HepG2 (cell line): Measurements from ENCODE around the gene CIROP. TPM values are rescaled to one million over a fixed set of nuclear protein-coding genes. Genes with fewer than 3 reads are reported as not detected.
A peak's percentile ranks its signal among the peaks of the same experiment; 100 is the strongest.

Source experiments
- ARHGAP35 ChIP-seq: sonication (generic); formaldehyde crosslinking; IDR thresholded peaks from 2 replicates; pipeline ENCODE4 v1.9.0; 2022; ENCODE audit warnings: mild to moderate bottlenecking, inconsistent platforms, moderate library complexity, missing genetic modification reagents, borderline replicate concordance
- ETV5 ChIP-seq: IDR thresholded peaks from 2 replicates; pipeline ENCODE4 v1.6.1; 2018; ENCODE audit warnings: missing biosample characterization, missing genetic modification reagents, inconsistent platforms, borderline replicate concordance
- HDAC6 ChIP-seq: fragments of 200-600 bp; sonication (generic); IDR thresholded peaks from 2 replicates; pipeline ENCODE4 v1.7.0; 2017; ENCODE audit warnings: mild to moderate bottlenecking, antibody characterized with exemption, low read length, low read depth
- IRF2 ChIP-seq: IDR thresholded peaks from 2 replicates; pipeline ENCODE4 v1.6.1; 2018; ENCODE audit warnings: missing genetic modification reagents, missing compliant biosample characterization
- JUN ChIP-seq: sonication (generic); formaldehyde crosslinking; IDR thresholded peaks from 2 replicates; pipeline ENCODE4 v1.4.0; 2020; ENCODE audit warnings: mild to moderate bottlenecking, missing genetic modification reagents
- KLF16 ChIP-seq, 2 experiments: sonication (generic) in 1 of 2; formaldehyde crosslinking in 1 of 2; IDR thresholded peaks; 2 replicates each; pipeline versions ENCODE4 v1.6.1 to v1.8.0; 2016 to 2023; ENCODE audit warnings: missing genetic modification reagents in 2 of 2, missing compliant biosample characterization in 1 of 2
- LCORL ChIP-seq, 2 experiments: fragments of 450-650 bp in 1 of 2; sonication (generic) in 1 of 2; formaldehyde crosslinking in 1 of 2; IDR thresholded peaks; 2 replicates each; pipeline versions ENCODE4 v1.5.0 to v1.6.1; 2017 to 2020; ENCODE audit warnings: antibody characterized with exemption in 1 of 2, missing genetic modification reagents in 1 of 2
- ZBTB40 ChIP-seq, 2 experiments: fragments of 450-650 bp in 1 of 2; sonication (generic) in 1 of 2; formaldehyde crosslinking in 1 of 2; IDR thresholded peaks; 2 replicates each; pipeline versions ENCODE4 v1.6.1 to v1.8.0; 2016 to 2022; ENCODE audit warnings: antibody characterized with exemption in 1 of 2, mild to moderate bottlenecking in 1 of 2, missing genetic modification reagents in 1 of 2
- ZBTB43 ChIP-seq: sonication (generic); formaldehyde crosslinking; conservative IDR thresholded peaks from 2 replicates; pipeline ENCODE4 v1.4.0; 2020; ENCODE audit warnings: missing genetic modification reagents
- ZNF180 ChIP-seq: sonication (generic); formaldehyde crosslinking; IDR thresholded peaks from 2 replicates; pipeline ENCODE4 v1.4.0; 2020; ENCODE audit warnings: low read depth, missing genetic modification reagents, borderline replicate concordance
- ZNF256 ChIP-seq: sonication (generic); formaldehyde crosslinking; conservative IDR thresholded peaks from 2 replicates; pipeline ENCODE4 v1.4.0; 2020; ENCODE audit warnings: missing genetic modification reagents
- ZNF275 ChIP-seq: sonication (generic); formaldehyde crosslinking; IDR thresholded peaks from 2 replicates; pipeline ENCODE4 v1.8.0; 2022; ENCODE audit warnings: missing genetic modification reagents, mild to moderate bottlenecking, inconsistent platforms, borderline replicate concordance
- ZNF343 ChIP-seq: sonication (generic); formaldehyde crosslinking; IDR thresholded peaks from 2 replicates; pipeline ENCODE4 v1.4.0; 2020; ENCODE audit warnings: mild to moderate bottlenecking, missing genetic modification reagents
- ZNF530 ChIP-seq: sonication (generic); formaldehyde crosslinking; IDR thresholded peaks from 2 replicates; pipeline ENCODE4 v1.5.0; 2020; ENCODE audit warnings: low read depth, mild to moderate bottlenecking, missing genetic modification reagents
- ZNF747 ChIP-seq: sonication (generic); formaldehyde crosslinking; IDR thresholded peaks from 2 replicates; pipeline ENCODE4 v1.8.1; 2023; ENCODE audit warnings: missing genetic modification reagents, mild to moderate bottlenecking, borderline replicate concordance
- polyA plus RNA-seq, 8 experiments: library from polyadenylated mRNA; depleted of rRNA in 3 of 8; stranded (reverse) in 7 of 8; unstranded in 1 of 8; fragments of >200 nt; fragmentation: Illumina TruSeq in 4 of 8; extraction: Trizol in 4 of 8; gene quantifications; 2 replicates each; pipeline versions ENCODE4 v1.2.1 to v1.2.3, GENCODE V29; 2011 to 2016; ENCODE audit warnings: low read depth in 4 of 8, missing spikeins in 1 of 8, mixed read lengths in 1 of 8; ENCODE audit not compliant: insufficient read depth in 1 of 8
- total RNA-seq, 5 experiments: library from RNA; depleted of rRNA; stranded (reverse); fragments of >200 nt; fragmentation: Illumina TruSeq; extraction: Trizol; gene quantifications; 2 replicates each; pipeline ENCODE4 v1.2.3, GENCODE V29; 2016; ENCODE audit warnings: low read depth in 1 of 5
- TF ChIP-seq, protein P1 (sequence below): sonication (generic); formaldehyde crosslinking; IDR thresholded peaks from 2 replicates; pipeline ENCODE4 v1.4.0; 2020; ENCODE audit warnings: mild to moderate bottlenecking, missing genetic modification reagents

CIROP gene
- total and polyA plus RNA-seq, 2 of the 13 experiments (the other 11 are each of a cell fraction or from before 2014, with no cell fraction given): 0.07 TPM; not detected in 1

GRCh38 chr14:23106747-23107045 lies 1.9 kb upstream of the CIROP start (continued):
- TF ChIP-seq ZNF275 (CRISPR knock-in tag) (no peak), ZBTB43 (CRISPR knock-in tag) (no peak), IRF2 (no peak), HDAC6 (no peak), KLF16 (CRISPR knock-in tag; IDR thresholded peaks at IDR 0.05) (no peak), ETV5 (CRISPR knock-in tag) (no peak), JUN (no peak), ZBTB40 (IDR thresholded peaks at IDR 0.05) (no peak), ZBTB40 (CRISPR knock-in tag; IDR thresholded peaks at IDR 0.05) (no peak), ZNF343 (CRISPR knock-in tag) (no peak), ARHGAP35 (CRISPR knock-in tag) (no peak), ZNF747 (CRISPR knock-in tag) (0 out of 2 replicates have a peak, but pooled peaks have one; percentile 46), ZNF530 (CRISPR knock-in tag) (no peak), ZNF256 (CRISPR knock-in tag) (no peak), LCORL (IDR thresholded peaks at IDR 0.05) (peak; percentile 55; the same call in 1 of the 2 replicates), LCORL (CRISPR knock-in tag; IDR thresholded peaks at IDR 0.05) (no peak; the same call in 1 of the 2 replicates), ZNF180 (CRISPR knock-in tag) (no peak)
- TF ChIP-seq, protein P1, sequence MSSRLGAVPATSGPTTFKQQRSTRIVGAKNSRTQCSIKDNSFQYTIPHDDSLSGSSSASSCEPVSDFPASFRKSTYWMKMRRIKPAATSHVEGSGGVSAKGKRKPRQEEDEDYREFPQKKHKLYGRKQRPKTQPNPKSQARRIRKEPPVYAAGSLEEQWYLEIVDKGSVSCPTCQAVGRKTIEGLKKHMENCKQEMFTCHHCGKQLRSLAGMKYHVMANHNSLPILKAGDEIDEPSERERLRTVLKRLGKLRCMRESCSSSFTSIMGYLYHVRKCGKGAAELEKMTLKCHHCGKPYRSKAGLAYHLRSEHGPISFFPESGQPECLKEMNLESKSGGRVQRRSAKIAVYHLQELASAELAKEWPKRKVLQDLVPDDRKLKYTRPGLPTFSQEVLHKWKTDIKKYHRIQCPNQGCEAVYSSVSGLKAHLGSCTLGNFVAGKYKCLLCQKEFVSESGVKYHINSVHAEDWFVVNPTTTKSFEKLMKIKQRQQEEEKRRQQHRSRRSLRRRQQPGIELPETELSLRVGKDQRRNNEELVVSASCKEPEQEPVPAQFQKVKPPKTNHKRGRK (CRISPR knock-in tag): no peak
